Measurements from ENCODE around the gene SLC25A25.

- TF ChIP-seq CTCF (IDR thresholded peaks at IDR 0.05): no peak
- no peak for TF ChIP-seq POLR2AphosphoS5 (IDR thresholded peaks at IDR 0.05; ENCODE audit: low read depth, low read length)
- no peak for TF ChIP-seq REST (IDR thresholded peaks at IDR 0.05; ENCODE audit: insufficient read depth in 1 of 2, low read depth in 2 of 2, low read length in 1 of 2)
- no peak for TF ChIP-seq TCF7L2 (IDR thresholded peaks at IDR 0.05; ENCODE audit: low read depth, low read length)
These were observed 71.6 kb downstream of the SLC25A25 start for GRCh38 chr9:128139621-128140020.
